ENCODE measurements around the gene TEX101.
"Not testable (repeated sequence)": the region's sequence is repeated elsewhere in the genome, so short reads cannot be mapped to it uniquely, and the experiment has no call there.

Gene TEX101

DNA sequence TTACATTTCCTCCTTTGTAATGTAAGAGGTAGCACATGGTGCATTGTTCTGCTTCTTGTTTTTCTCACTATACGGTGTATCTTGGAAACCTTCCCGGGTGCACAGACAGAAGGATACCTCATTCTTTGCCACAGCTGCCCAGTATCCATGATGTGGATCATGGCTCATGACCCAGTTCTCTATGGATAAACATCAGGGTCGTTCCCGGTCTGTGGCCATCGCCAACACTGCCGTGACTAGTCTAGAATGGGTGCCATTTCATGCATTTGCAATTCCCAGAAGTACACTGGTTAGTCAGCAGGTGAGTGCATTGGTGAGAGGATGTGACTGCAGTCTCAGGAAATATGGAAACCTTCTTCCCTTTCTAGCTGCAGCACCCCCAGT is 23.1 kb upstream of the TEX101 start:
- peaks cover 48% of the 10 kb centered on the region for H3K27me3 Mint-ChIP-seq
- H3K36me3 Mint-ChIP-seq (ENCODE audit: insufficient read depth); ATAC-seq (replicated peaks; ENCODE audit: extremely low read depth, poor library complexity, severe bottlenecking); H3K4me3 Mint-ChIP-seq; H3K9me3 Mint-ChIP-seq; DNase-seq (ENCODE audit: low spot score in 2 of 2); H3K27ac Mint-ChIP-seq (ENCODE audit: low read depth); H3K4me1 Mint-ChIP-seq: not testable (repeated sequence)

DNA sequence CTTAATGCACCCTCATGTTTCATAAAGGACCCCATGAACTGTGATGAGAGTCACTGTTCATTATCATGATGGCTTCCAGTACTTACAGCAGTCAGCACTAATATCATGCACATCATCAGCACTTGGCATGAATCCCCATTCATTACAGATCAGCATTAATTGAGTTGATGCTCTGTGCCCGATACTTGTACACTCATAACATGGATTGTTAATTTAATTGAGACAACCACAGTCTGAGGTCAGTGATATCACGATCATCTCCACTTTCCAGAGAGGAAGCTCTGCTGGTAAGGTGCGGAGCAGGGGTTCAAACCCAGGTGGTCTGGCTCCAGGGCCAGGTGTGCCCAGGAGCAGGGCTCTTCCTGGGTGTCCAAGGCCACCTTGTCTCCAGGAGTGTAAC is 21.2 kb upstream of the TEX101 start:
- H3K4me3 Mint-ChIP-seq; H3K27ac Mint-ChIP-seq (ENCODE audit: low read depth); ATAC-seq (replicated peaks; ENCODE audit: extremely low read depth, poor library complexity, severe bottlenecking); H3K36me3 Mint-ChIP-seq (ENCODE audit: insufficient read depth); H3K9me3 Mint-ChIP-seq; DNase-seq (ENCODE audit: low spot score in 2 of 2); H3K4me1 Mint-ChIP-seq: not testable (repeated sequence)
- H3K27me3 Mint-ChIP-seq: peaks cover 58% of the 10 kb centered on the region

DNA sequence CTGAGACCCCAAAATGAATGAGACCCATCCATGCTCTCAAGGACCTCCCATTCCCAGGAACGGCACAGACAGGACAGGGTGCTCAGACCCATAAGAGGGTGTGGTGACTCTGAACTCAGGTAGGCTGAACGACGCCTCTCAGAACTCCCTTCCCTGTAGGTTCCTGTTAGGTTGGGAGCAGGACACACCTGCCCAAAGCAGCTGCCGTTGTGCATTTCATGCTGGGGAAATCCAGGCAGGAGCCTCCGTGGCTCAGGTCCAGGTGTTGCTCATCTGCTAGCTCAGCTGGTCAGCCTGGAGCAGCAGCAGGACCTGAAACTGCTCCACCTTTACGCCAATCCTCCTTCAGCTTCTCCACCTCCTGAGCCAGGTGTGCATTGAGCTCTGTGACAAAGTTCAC is 19.1 kb upstream of the TEX101 start:
- Mint-ChIP-seq H3K9me3 (no peaks in the 10 kb centered on the region), H3K36me3 (ENCODE audit: insufficient read depth) (no peaks in the 10 kb centered on the region), H3K4me1 (no peaks in the 10 kb centered on the region), H3K4me3 (no peak overlapping the region), H3K27me3 (peaks cover 70% of the 10 kb centered on the region), H3K27ac (ENCODE audit: low read depth) (no peak overlapping the region)
- DNase-seq (ENCODE audit: low spot score in 2 of 2): no peak
- ATAC-seq (replicated peaks; ENCODE audit: extremely low read depth, poor library complexity, severe bottlenecking): no peak

DNA sequence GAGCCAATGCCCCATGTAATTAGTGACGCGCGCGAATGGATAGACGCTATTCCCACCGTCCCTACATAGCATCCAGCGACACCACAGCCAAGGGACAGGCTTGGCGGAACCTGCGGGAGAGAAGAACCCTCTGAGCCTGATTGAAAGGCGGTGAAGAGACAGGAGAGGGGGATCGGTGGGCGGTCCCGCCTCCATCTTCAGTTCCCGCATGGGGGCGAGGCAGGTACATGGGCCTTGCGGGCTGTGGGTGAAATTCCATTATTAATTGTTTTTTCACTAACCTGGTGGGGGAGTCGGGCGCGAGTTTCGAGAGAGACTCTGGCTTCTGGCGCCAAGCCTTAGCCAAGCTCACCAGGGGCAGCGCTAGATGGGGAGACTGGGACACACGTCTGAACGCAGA is 8.4 kb upstream of the TEX101 start:
- Mint-ChIP-seq H3K4me3 (no peak overlapping the region), H3K27ac (ENCODE audit: low read depth) (no peak overlapping the region), H3K27me3 (peaks cover 33% of the 10 kb centered on the region), H3K36me3 (ENCODE audit: insufficient read depth) (no peaks in the 10 kb centered on the region), H3K9me3 (no peaks in the 10 kb centered on the region), H3K4me1 (no peaks in the 10 kb centered on the region)
- ATAC-seq (replicated peaks; ENCODE audit: extremely low read depth, poor library complexity, severe bottlenecking) (no peak), DNase-seq (ENCODE audit: low spot score in 2 of 2) (no peak)

DNA sequence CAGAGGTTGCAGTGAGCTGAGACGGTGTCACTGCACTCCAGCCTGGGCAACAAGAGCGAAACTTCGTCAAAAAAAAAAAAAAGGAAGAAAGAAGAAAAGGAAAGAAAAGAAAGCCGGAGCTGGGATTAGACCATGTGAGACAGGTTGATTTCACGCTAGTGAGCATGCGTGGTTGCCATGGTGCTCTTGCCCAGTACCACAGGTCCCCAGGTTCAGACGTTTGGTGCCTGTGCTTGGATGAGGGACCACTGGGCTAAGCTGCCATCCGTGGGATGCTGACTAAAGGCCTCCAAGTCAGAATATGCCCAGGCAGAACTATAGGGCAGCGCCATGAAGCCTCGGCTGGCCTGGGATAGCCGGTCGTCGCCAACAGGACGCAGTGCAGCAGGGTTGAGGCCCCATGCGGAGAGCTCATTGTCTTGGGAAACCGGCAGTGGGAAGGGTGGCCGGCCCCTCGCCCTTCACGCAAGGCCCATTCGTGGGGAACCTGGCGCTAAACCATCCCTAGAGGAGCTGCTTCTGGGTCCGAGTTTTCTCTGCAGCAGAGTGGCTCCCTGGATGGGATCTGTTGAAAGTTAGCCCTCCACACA is 7.2 kb upstream of the TEX101 start:
- ATAC-seq (replicated peaks; ENCODE audit: extremely low read depth, poor library complexity, severe bottlenecking) (no peak), DNase-seq (ENCODE audit: low spot score in 2 of 2) (no peak)
- Mint-ChIP-seq H3K9me3 (no peaks in the 10 kb centered on the region), H3K27ac (ENCODE audit: low read depth) (no peak overlapping the region), H3K4me1 (no peaks in the 10 kb centered on the region), H3K27me3 (peaks cover 41% of the 10 kb centered on the region), H3K36me3 (ENCODE audit: insufficient read depth) (no peaks in the 10 kb centered on the region), H3K4me3 (no peak overlapping the region)

DNA sequence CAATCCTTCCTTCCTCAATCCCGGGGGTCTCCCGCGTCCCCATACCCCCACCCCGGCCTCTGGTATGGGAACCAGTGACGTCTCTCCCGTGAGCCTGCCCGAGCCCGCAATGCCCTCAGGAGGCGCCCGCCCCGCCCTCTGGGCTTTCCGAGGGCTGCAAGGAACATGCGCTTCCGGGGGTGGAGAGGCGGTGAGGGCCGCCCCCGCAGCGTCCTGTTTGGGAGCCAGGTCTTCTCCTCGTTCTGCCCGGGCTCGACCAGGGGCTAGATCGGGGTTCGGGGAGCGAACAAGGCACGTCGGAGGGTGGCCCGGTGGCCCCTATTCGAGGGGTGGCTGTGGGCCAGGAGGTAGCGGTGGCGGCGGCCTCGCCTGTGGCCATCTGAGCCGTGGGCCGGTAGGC is 6.6 kb upstream of the TEX101 start:
- Mint-ChIP-seq H3K4me3 (no peak overlapping the region), H3K36me3 (ENCODE audit: insufficient read depth) (no peaks in the 10 kb centered on the region), H3K27ac (ENCODE audit: low read depth) (no peak overlapping the region), H3K27me3 (peaks cover 43% of the 10 kb centered on the region), H3K9me3 (no peaks in the 10 kb centered on the region), H3K4me1 (no peaks in the 10 kb centered on the region)
- ATAC-seq (replicated peaks; ENCODE audit: extremely low read depth, poor library complexity, severe bottlenecking) (no peak), DNase-seq (ENCODE audit: low spot score in 2 of 2) (no peak)

DNA sequence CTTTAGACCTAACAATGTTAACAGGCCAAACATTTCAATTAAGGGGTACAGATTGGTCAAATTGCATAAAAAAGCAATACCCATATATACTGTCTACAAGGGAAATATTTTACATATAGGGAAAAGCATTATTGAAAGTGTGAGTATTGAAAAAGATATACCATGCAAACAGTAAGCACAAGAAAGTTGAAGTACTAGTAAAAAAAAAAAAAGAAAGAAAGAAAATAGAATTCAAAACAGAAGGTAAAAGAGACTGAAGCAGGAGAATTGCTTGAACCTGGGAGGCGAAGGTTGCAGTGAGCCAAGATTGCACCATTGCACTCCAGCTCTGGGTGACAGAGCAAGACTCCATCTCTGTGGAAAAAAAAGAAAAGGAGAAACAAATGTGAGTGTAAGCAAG is 5.3 kb upstream of the TEX101 start:
- H3K27me3 Mint-ChIP-seq: peaks cover 41% of the 10 kb centered on the region
- ATAC-seq (replicated peaks; ENCODE audit: extremely low read depth, poor library complexity, severe bottlenecking) (no peak), DNase-seq (ENCODE audit: low spot score in 2 of 2) (no peak)
- H3K4me3 Mint-ChIP-seq: no peak overlapping the region
- no peaks in the 10 kb centered on the region for H3K36me3 Mint-ChIP-seq (ENCODE audit: insufficient read depth)
- no peaks in the 10 kb centered on the region for H3K9me3 Mint-ChIP-seq
- H3K4me1 Mint-ChIP-seq: no peaks in the 10 kb centered on the region
- H3K27ac Mint-ChIP-seq (ENCODE audit: low read depth): no peak overlapping the region

DNA sequence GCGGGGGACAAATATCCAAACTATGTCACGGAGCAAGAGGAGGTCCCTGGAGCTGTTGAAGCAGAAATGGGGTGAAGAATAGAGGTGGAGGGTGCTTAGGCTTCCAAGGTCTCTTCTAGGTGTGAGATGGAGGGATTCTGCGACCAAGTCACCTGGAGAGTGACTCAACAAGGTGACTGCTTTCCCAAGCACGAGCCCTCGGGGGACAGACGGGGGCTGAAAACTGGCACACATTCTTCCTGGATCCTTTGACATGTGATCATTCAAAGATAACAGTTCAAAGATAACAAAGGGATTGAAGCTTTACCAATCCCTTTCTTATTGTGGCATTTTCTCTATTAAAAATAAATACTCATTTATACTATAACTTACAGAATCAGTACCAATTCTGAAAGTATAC is 2.2 kb upstream of the TEX101 start:
- Mint-ChIP-seq H3K27ac (ENCODE audit: low read depth) (no peak overlapping the region), H3K36me3 (ENCODE audit: insufficient read depth) (peaks cover 1% of the 10 kb centered on the region), H3K9me3 (no peaks in the 10 kb centered on the region), H3K4me1 (no peaks in the 10 kb centered on the region), H3K4me3 (no peak overlapping the region), H3K27me3 (peaks cover 30% of the 10 kb centered on the region)
- ATAC-seq (replicated peaks; ENCODE audit: extremely low read depth, poor library complexity, severe bottlenecking) (no peak), DNase-seq (ENCODE audit: low spot score in 2 of 2) (no peak)

DNA sequence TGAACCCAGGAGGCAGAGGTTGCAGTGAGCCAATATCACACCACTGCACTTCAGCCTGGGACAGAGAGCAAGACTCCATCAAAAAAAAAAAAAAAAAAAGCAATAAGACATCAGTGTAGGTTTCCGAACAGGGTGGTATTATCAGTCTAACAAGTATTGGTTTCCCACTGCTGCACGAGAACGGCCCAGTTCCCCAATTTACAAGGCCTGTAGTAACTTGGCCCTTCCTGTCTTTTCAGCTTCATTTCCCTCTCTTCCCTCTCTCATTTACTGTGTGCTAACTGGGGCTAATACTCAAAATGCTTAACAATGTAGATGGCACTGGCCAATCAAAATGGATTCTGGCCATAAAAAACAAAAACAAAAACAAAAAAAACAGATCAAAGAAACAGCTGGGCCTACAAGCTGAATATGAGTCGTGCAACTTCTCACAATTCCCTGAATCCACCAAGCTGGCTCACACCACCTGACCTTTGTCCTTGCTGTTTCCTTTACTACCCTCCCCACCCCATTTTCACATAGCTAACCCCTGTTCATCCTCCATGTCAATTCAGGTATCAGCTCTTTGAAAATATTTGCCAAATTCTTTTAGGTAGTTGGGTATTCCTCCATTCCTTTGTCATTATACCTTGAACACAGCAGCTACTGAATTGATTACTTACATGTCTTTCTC is 2.4 kb downstream of the TEX101 start:
- Mint-ChIP-seq H3K36me3 (ENCODE audit: insufficient read depth) (peaks cover 3% of the 10 kb centered on the region), H3K4me3 (no peak overlapping the region), H3K9me3 (no peaks in the 10 kb centered on the region), H3K27ac (ENCODE audit: low read depth) (no peak overlapping the region), H3K4me1 (no peaks in the 10 kb centered on the region), H3K27me3 (peaks cover 30% of the 10 kb centered on the region)
- ATAC-seq (replicated peaks; ENCODE audit: extremely low read depth, poor library complexity, severe bottlenecking): no peak
- DNase-seq (ENCODE audit: low spot score in 2 of 2): no peak

DNA sequence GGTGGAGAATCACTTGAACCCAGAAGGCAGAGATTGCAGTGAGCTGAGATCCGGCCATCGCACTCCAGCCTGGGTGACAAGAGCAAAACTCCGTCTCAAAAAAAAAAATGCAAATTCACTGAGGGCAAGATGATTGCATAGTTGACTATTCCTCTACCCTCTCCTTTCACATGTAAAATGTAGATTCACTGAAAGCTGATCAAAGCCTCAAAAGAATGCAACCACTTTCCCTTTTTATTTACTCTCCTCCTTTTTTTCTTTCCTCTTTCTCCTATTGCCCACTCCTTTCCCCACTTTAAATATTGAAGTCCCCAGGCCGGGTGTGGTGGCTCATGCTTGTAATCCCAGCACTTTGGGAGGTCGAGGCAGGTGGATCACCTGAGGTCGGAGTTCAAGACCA is 6.3 kb downstream of the TEX101 start:
- peaks cover 20% of the 10 kb centered on the region for H3K27me3 Mint-ChIP-seq
- no peak overlapping the region for H3K27ac Mint-ChIP-seq (ENCODE audit: low read depth)
- DNase-seq (ENCODE audit: low spot score in 2 of 2): no peak
- peaks cover 3% of the 10 kb centered on the region for H3K36me3 Mint-ChIP-seq (ENCODE audit: insufficient read depth)
- no peak for ATAC-seq (replicated peaks; ENCODE audit: extremely low read depth, poor library complexity, severe bottlenecking)
- H3K9me3 Mint-ChIP-seq: no peaks in the 10 kb centered on the region
- peaks cover 13% of the 10 kb centered on the region for H3K4me1 Mint-ChIP-seq
- no peak overlapping the region for H3K4me3 Mint-ChIP-seq

DNA sequence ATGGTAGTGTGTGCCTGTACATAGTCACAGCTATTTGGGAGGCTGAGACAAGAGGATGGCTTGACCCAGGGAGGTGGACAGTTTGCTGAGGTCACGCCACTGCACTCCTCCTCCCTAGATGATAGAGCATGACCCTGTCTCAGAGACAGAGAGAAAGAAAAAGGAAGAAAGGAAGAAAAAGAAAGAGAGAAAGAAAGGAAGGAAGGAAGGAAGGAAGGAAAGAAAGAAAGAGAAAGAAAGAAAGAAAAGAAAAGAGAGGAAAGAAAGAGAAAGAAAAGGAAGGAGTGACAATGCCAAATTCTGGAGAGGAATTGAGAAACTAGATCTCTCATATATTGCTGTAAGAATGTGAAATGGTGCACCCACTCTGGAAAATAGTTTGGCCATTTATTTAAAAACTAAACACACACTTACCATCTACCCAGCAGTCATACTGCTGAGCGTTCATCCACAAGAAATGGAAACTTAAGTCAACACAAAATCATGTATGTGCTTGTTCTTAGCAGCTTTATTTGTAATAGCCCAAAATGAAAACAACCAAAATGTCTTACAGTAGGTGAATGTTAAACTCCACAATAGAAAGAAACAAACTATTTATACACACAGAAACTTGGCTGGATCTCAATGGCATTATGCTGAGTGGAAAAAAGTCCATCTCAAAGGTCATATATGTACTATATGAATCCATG is 7.5 kb downstream of the TEX101 start:
- Mint-ChIP-seq H3K27ac (ENCODE audit: low read depth) (no peak overlapping the region), H3K36me3 (ENCODE audit: insufficient read depth) (peaks cover 2% of the 10 kb centered on the region)
- ATAC-seq (replicated peaks; ENCODE audit: extremely low read depth, poor library complexity, severe bottlenecking): no peak

DNA sequence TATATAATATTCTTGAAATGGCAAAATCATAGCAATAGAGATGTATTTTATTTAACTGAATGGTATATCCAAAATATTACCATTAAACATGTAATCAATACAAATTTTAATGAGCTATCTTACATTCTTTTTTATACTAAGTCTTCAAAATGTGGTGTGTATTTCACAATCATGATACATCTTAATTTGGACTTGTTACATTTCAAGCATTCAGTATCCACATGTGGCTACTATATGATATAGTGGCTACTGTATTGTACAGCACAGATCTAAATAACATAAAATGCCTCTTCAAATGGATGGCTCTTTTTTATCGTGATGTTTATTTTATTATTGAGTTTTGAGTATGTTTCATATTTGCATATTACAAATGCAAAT is 8.0 kb downstream of the TEX101 start:
- Mint-ChIP-seq H3K27me3 (peaks cover 20% of the 10 kb centered on the region), H3K27ac (ENCODE audit: low read depth) (no peak overlapping the region), H3K4me3 (no peak overlapping the region), H3K4me1 (peaks cover 13% of the 10 kb centered on the region), H3K36me3 (ENCODE audit: insufficient read depth) (peaks cover 2% of the 10 kb centered on the region), H3K9me3 (no peaks in the 10 kb centered on the region)
- DNase-seq (ENCODE audit: low spot score in 2 of 2): no peak
- no peak for ATAC-seq (replicated peaks; ENCODE audit: extremely low read depth, poor library complexity, severe bottlenecking)

More for the DNA sequence above, 7.5 kb downstream of the TEX101 start:
- Mint-ChIP-seq H3K4me1 (peaks cover 13% of the 10 kb centered on the region), H3K4me3 (no peak overlapping the region), H3K27me3 (peaks cover 20% of the 10 kb centered on the region), H3K9me3 (no peaks in the 10 kb centered on the region)
- no peak for DNase-seq (ENCODE audit: low spot score in 2 of 2)

DNA sequence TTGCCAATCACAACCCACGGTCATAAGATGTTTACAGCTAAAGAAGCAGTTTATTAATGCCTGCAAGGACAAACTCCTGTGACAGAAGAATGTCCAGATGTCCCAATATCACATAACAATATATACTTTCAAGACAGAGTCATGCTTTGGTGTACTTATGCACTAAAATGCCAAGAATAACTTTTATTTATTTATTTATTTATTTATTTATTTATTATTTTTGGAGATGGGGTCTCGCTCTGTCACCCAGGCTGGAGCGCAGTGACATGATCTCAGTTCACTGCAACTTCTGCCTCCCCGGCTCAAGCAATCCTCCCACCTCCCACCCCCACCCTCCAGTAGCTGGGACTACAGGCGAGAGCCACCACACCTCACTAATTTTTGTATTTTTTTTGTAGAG is 9.1 kb downstream of the TEX101 start:
- DNase-seq (ENCODE audit: low spot score in 2 of 2): no peak
- no peak overlapping the region for H3K27ac Mint-ChIP-seq (ENCODE audit: low read depth)
- H3K27me3 Mint-ChIP-seq: peaks cover 20% of the 10 kb centered on the region
- H3K4me3 Mint-ChIP-seq: no peak overlapping the region
- no peaks in the 10 kb centered on the region for H3K9me3 Mint-ChIP-seq
- peaks cover 13% of the 10 kb centered on the region for H3K4me1 Mint-ChIP-seq
- no peak for ATAC-seq (replicated peaks; ENCODE audit: extremely low read depth, poor library complexity, severe bottlenecking)
- H3K36me3 Mint-ChIP-seq (ENCODE audit: insufficient read depth): peaks cover 2% of the 10 kb centered on the region

Data from central memory CD8-positive, alpha-beta T cell (primary cell).